Fibroblast of lung (primary cell): ENCODE data around the gene CYTH4.
"Not testable (repeated sequence)": the region's sequence is repeated elsewhere in the genome, so short reads cannot be mapped to it uniquely, and the experiment has no call there.

Experiments
- EZH2 ChIP-seq: IDR thresholded peaks from 2 replicates; pipeline ENCODE4 v1.5.1; 2012; ENCODE audit warnings: low read length, control low read depth, mild to moderate bottlenecking; ENCODE audit errors: missing control alignments
- TF ChIP-seq, protein P1 (sequence below), 2 donors: IDR thresholded peaks in 1 of 2; conservative IDR thresholded peaks in 1 of 2; 1 replicate in 1 of 2; 2 replicates in 1 of 2; pipeline ENCODE4 v1.5.1; 2011 to 2012; ENCODE audit warnings: low read length in 2 of 2, control low read depth in 1 of 2, inconsistent platforms in 1 of 2, low read depth in 1 of 2, mild to moderate bottlenecking in 1 of 2

DNA sequence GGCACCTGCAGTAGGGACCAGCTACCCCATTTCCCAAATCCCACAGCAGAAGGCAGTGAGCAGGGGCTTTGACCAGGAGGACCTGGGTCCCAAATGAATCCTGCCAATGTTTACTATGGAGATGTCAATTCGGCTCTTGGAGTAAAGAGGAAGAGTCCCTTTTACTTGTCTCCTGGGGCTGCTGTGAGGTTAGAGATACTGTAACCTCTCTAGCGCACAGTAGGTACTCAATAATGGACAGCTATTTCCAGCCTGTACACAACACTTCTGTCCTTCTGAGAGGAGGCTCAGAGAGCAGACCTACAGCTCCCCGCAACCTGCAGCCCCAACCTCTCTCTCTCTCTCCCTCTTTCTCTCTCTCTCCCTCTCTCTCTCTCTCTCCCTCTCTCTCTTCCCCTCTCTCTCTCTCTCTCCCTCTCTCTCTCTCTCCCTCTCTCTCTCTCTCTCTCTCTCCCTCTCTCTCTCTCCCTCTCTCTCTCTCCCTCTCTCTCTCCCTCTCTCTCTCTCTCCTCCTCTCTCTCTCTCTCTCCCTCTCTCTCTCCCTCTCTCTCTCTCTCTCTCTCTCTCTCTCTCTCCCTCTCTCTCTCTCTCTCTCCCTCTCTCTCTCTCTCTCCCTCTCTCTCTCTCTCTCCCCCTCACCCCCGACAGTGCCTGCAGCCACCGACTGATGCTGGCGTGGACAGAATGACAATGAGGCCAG is 46.4 kb downstream of the CYTH4 start:
- TF ChIP-seq, protein P1, sequence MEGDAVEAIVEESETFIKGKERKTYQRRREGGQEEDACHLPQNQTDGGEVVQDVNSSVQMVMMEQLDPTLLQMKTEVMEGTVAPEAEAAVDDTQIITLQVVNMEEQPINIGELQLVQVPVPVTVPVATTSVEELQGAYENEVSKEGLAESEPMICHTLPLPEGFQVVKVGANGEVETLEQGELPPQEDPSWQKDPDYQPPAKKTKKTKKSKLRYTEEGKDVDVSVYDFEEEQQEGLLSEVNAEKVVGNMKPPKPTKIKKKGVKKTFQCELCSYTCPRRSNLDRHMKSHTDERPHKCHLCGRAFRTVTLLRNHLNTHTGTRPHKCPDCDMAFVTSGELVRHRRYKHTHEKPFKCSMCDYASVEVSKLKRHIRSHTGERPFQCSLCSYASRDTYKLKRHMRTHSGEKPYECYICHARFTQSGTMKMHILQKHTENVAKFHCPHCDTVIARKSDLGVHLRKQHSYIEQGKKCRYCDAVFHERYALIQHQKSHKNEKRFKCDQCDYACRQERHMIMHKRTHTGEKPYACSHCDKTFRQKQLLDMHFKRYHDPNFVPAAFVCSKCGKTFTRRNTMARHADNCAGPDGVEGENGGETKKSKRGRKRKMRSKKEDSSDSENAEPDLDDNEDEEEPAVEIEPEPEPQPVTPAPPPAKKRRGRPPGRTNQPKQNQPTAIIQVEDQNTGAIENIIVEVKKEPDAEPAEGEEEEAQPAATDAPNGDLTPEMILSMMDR (conservative IDR thresholded peaks at IDR 0.05 in 1 of 2, IDR thresholded peaks at IDR 0.05 in 1 of 2; ENCODE audit: low read depth in 1 of 2, low read length in 2 of 2) = not testable (repeated sequence)
- TF ChIP-seq EZH2 = not testable (repeated sequence)
